DOHH2 (cell line): Measurements from ENCODE around the gene TKT.

Experiments used
- H3F3A ChIP-seq: fragments of 200-600 bp; sonication (generic), shearing (Covaris generic); 2 replicates; pipeline ENCODE4 v1.6.0; 2016; ENCODE audit warnings: antibody characterized with exemption, mild to moderate bottlenecking; ENCODE audit not compliant: control insufficient read depth, insufficient read depth
- H3K27ac ChIP-seq: fragments of 200-600 bp; sonication (generic); 2 replicates; pipeline ENCODE4 v1.5.1; 2014; ENCODE audit warnings: low read depth, mild to moderate bottlenecking, low read length, moderate library complexity
- H3K27me3 ChIP-seq: fragments of 200-600 bp; sonication (generic); 2 replicates; pipeline ENCODE4 v1.6.1; 2014; ENCODE audit warnings: mild to moderate bottlenecking, low read length, mixed read lengths; ENCODE audit not compliant: control insufficient read depth
- H3K36me3 ChIP-seq: fragments of 200-600 bp; sonication (generic); 2 replicates; pipeline ENCODE4 v1.6.1; 2014; ENCODE audit warnings: mild to moderate bottlenecking, low read length, moderate library complexity, mixed read lengths; ENCODE audit not compliant: control insufficient read depth
- H3K4me1 ChIP-seq: fragments of 200-600 bp; sonication (generic); 2 replicates; pipeline ENCODE4 v1.6.1; 2014; ENCODE audit warnings: mild to moderate bottlenecking, low read length, mixed read lengths; ENCODE audit not compliant: control insufficient read depth
- H3K4me2 ChIP-seq: fragments of 200-600 bp; sonication (generic); 2 replicates; pipeline ENCODE4 v1.6.0; 2014; ENCODE audit warnings: mild to moderate bottlenecking, low read length, moderate library complexity
- H3K4me3 ChIP-seq: fragments of 200-600 bp; sonication (generic); 2 replicates; pipeline ENCODE4 v1.5.1; 2014; ENCODE audit warnings: mild to moderate bottlenecking, low read length, mixed read lengths
- H3K79me2 ChIP-seq: fragments of 200-600 bp; sonication (generic); 2 replicates; pipeline ENCODE4 v1.6.1; 2014; ENCODE audit warnings: mild to moderate bottlenecking, low read length, mixed read lengths; ENCODE audit not compliant: control insufficient read depth
- H3K9me2 ChIP-seq: fragments of 200-600 bp; sonication (generic); replicated peaks from 2 replicates; pipeline ENCODE4 v1.6.1; 2014; ENCODE audit warnings: mild to moderate bottlenecking, low read length, mixed read lengths; ENCODE audit not compliant: control insufficient read depth
- H3K9me3 ChIP-seq: fragments of 200-600 bp; sonication (generic); 2 replicates; pipeline ENCODE4 v1.6.1; 2014; ENCODE audit warnings: antibody characterized with exemption, low read length, mixed read lengths; ENCODE audit not compliant: control insufficient read depth, insufficient read depth
- H4K20me1 ChIP-seq: fragments of 200-600 bp; sonication (generic); 2 replicates; pipeline ENCODE4 v1.6.0; 2014; ENCODE audit warnings: low read depth, mild to moderate bottlenecking, antibody characterized with exemption, low read length, moderate library complexity; ENCODE audit not compliant: control insufficient read depth, insufficient read depth
- EZH2phosphoT487 ChIP-seq: fragments of 200-600 bp; sonication (generic); IDR thresholded peaks from 2 replicates; pipeline ENCODE4 v1.6.1; 2017; ENCODE audit warnings: borderline replicate concordance, mild to moderate bottlenecking, antibody characterized with exemption, low read length, moderate library complexity, mixed read lengths
- TF ChIP-seq, protein P1 (sequence below): fragments of 200-600 bp; sonication (generic); IDR thresholded peaks from one replicate; pipeline ENCODE4 v1.5.1; 2014; ENCODE audit warnings: antibody characterized with exemption, mild to moderate bottlenecking, low read depth, low read length; ENCODE audit not compliant: poor library complexity, severe bottlenecking

The TKT gene

DNA sequence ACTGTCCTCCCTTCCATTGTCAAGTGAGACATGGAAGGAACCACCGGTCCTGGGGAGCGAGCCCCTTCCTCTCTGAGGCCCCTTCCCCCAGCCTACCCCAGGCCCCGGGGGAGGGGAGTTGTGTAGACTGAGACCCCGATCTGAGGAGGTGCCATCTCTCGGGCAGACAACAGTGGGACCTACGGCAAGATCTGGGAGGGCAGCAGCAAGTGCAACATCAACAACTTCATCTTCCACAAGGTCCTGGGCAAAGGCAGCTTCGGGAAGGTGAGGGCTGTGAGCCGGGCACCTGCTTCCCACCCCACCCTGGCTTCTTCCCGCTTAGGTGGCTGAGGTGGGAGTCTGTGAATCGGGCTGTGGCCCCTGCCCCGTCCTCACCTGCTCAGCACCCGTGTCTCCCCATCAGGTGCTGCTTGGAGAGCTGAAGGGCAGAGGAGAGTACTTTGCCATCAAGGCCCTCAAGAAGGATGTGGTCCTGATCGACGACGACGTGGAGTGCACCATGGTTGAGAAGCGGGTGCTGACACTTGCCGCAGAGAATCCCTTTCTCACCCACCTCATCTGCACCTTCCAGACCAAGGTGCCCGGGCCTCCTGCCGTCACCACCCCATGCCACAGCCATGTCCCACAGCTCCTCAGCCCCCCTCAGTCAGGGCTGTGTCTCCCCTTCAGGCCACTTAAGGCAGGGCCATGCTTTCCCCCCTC, 69.9 kb downstream of the TKT start:
- TF ChIP-seq EZH2phosphoT487 = no peak
- TF ChIP-seq, protein P1, sequence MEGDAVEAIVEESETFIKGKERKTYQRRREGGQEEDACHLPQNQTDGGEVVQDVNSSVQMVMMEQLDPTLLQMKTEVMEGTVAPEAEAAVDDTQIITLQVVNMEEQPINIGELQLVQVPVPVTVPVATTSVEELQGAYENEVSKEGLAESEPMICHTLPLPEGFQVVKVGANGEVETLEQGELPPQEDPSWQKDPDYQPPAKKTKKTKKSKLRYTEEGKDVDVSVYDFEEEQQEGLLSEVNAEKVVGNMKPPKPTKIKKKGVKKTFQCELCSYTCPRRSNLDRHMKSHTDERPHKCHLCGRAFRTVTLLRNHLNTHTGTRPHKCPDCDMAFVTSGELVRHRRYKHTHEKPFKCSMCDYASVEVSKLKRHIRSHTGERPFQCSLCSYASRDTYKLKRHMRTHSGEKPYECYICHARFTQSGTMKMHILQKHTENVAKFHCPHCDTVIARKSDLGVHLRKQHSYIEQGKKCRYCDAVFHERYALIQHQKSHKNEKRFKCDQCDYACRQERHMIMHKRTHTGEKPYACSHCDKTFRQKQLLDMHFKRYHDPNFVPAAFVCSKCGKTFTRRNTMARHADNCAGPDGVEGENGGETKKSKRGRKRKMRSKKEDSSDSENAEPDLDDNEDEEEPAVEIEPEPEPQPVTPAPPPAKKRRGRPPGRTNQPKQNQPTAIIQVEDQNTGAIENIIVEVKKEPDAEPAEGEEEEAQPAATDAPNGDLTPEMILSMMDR = no peak
- H3K9me3 ChIP-seq = no peaks in the 10 kb centered on the region
- peaks cover 10% of the 10 kb centered on the region for H3K79me2 ChIP-seq
- peaks cover 53% of the 10 kb centered on the region for H3K4me1 ChIP-seq
- H3K36me3 ChIP-seq = peaks cover 89% of the 10 kb centered on the region
- H3K9me2 ChIP-seq = no peaks in the 10 kb centered on the region
- peaks cover 9% of the 10 kb centered on the region for H3F3A ChIP-seq
- H3K4me2 ChIP-seq = no peak overlapping the region
- no peak overlapping the region for H3K4me3 ChIP-seq
- no peak overlapping the region for H3K27ac ChIP-seq
- no peaks in the 10 kb centered on the region for H3K27me3 ChIP-seq
- H4K20me1 ChIP-seq = no peaks in the 10 kb centered on the region

DNA sequence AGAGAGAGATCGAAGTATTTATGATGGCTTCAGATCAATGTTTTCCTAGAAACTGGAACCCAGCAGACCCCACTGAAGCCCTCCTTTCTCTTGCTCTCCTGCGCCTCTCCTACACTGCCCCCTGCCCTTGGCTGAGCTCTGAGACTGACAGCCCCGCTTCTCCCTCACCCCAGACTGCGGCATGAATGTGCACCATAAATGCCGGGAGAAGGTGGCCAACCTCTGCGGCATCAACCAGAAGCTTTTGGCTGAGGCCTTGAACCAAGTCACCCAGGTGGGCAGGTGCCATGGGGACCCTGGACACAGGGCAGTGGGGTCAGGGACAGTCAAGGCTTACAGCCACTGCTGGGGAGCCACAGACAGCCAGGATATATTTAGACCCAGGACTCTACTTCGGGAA, 71.1 kb downstream of the TKT start:
- Histone ChIP-seq H4K20me1 (no peaks in the 10 kb centered on the region), H3K4me2 (no peak overlapping the region), H3K4me3 (no peak overlapping the region), H3K79me2 (peaks cover 18% of the 10 kb centered on the region), H3K9me3 (no peaks in the 10 kb centered on the region), H3F3A (peaks cover 6% of the 10 kb centered on the region), H3K27me3 (no peaks in the 10 kb centered on the region), H3K36me3 (peaks cover 88% of the 10 kb centered on the region), H3K4me1 (peaks cover 53% of the 10 kb centered on the region), H3K9me2 (no peaks in the 10 kb centered on the region), H3K27ac (no peak overlapping the region)
- no peak for TF ChIP-seq EZH2phosphoT487

DNA sequence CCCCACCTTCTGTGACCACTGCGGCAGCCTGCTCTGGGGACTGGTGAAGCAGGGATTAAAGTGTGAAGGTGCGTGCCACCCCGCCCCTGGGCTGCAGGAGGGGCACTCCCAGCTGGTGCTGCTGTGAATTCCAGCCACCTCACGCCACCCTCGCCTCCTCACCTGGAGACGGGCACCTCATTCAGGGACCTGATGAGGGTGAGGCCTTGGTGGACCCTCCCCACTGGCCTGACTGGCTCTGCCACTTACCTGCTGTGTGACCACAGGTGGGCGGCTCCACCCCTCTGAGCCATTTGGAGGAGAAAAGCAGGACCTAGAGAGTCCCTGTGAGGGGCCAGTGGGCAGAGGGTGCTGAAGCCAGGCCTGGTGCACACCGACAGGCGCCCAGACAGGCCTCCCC, 72.3 kb downstream of the TKT start:
- TF ChIP-seq, protein P1 = no peak
- peaks cover 30% of the 10 kb centered on the region for H3K79me2 ChIP-seq
- H3K9me2 ChIP-seq = no peaks in the 10 kb centered on the region
- H4K20me1 ChIP-seq = no peaks in the 10 kb centered on the region
- H3K4me1 ChIP-seq = peaks cover 53% of the 10 kb centered on the region
- no peaks in the 10 kb centered on the region for H3K27me3 ChIP-seq
- no peak overlapping the region for H3K4me2 ChIP-seq
- no peak overlapping the region for H3K4me3 ChIP-seq
- peaks cover 88% of the 10 kb centered on the region for H3K36me3 ChIP-seq
- peaks cover 10% of the 10 kb centered on the region for H3F3A ChIP-seq
- no peaks in the 10 kb centered on the region for H3K9me3 ChIP-seq
- H3K27ac ChIP-seq = no peak overlapping the region

DNA sequence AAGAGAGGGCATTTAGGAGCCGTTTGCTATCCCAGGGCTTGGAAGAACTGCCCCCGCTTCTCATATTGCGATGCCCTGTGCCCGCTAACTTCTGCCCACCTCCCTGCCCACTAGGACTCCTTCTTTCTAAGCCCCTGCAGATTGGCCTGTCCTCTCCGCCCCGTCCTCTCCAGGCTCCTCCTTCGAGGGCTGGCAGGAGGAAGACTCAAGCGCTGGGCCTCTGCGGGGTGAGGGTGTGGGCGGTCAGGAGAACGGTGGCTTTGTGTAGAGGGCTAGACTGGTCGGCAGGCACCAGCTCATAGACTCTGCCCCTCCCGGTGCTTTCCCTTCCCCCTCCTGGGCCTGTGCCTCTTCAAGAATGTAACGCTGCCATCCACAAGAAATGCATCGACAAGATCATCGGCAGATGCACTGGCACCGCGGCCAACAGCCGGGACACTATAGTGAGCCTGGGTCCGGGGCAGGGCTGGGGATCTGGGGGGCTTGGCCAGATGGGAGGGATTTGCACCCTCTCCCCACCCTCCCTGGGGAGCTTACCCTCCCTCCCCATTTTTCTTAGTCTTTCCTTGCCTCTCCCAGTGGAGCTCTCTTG, 73.0 kb downstream of the TKT start:
- no peak overlapping the region for H3K27ac ChIP-seq
- H3F3A ChIP-seq = peaks cover 10% of the 10 kb centered on the region
- no peak overlapping the region for H3K4me3 ChIP-seq
- H4K20me1 ChIP-seq = no peaks in the 10 kb centered on the region
- H3K36me3 ChIP-seq = peaks cover 88% of the 10 kb centered on the region
- no peak overlapping the region for H3K4me2 ChIP-seq
- H3K27me3 ChIP-seq = no peaks in the 10 kb centered on the region
- no peaks in the 10 kb centered on the region for H3K9me3 ChIP-seq
- peaks cover 56% of the 10 kb centered on the region for H3K4me1 ChIP-seq
- TF ChIP-seq, protein P1 = no peak
- TF ChIP-seq EZH2phosphoT487 = no peak
- H3K79me2 ChIP-seq = peaks cover 36% of the 10 kb centered on the region
- H3K9me2 ChIP-seq = no peaks in the 10 kb centered on the region
